Loucy (cell line): Measurements from ENCODE around the gene KPNA1.

Source experiments
- H2AFZ ChIP-seq: fragments of 200-600 bp; sonication (generic); 2 replicates; pipeline ENCODE4 v1.6.0; 2016; ENCODE audit warnings: antibody characterized with exemption, mild to moderate bottlenecking, low read length, moderate library complexity
- H3F3A ChIP-seq: fragments of 200-600 bp; 2 replicates; pipeline ENCODE4 v1.6.0; 2016; ENCODE audit warnings: antibody characterized with exemption, low read depth, mild to moderate bottlenecking
- H3K27me3 ChIP-seq: fragments of 200-600 bp; sonication (generic); 2 replicates; pipeline ENCODE4 v1.6.1; 2014; ENCODE audit warnings: low read length, mild to moderate bottlenecking; ENCODE audit not compliant: insufficient read depth, poor library complexity, severe bottlenecking
- H3K36me3 ChIP-seq: fragments of 200-600 bp; sonication (generic); 2 replicates; pipeline ENCODE4 v1.6.1; 2016; ENCODE audit warnings: low read length; ENCODE audit not compliant: insufficient read depth
- H3K4me1 ChIP-seq: fragments of 200-600 bp; sonication (generic); 2 replicates; pipeline ENCODE4 v1.5.1; 2014; ENCODE audit warnings: low read length, mild to moderate bottlenecking; ENCODE audit not compliant: insufficient read depth, poor library complexity, severe bottlenecking
- H3K4me2 ChIP-seq: fragments of 200-600 bp; sonication (generic); 2 replicates; pipeline ENCODE4 v1.6.0; 2014; ENCODE audit warnings: antibody characterized with exemption, low read length, low read depth, mild to moderate bottlenecking; ENCODE audit not compliant: poor library complexity, severe bottlenecking
- H3K4me3 ChIP-seq: fragments of 200-600 bp; sonication (generic); 2 replicates; pipeline ENCODE4 v1.5.1; 2014; ENCODE audit warnings: low read length, mild to moderate bottlenecking, mixed read lengths; ENCODE audit not compliant: poor library complexity, severe bottlenecking
- H3K79me2 ChIP-seq: fragments of 200-600 bp; sonication (generic); 2 replicates; pipeline ENCODE4 v1.6.1; 2014; ENCODE audit warnings: low read length; ENCODE audit not compliant: insufficient read depth
- H3K9ac ChIP-seq: fragments of 200-600 bp; sonication (generic); 2 replicates; pipeline ENCODE4 v1.6.0; 2014; ENCODE audit warnings: mild to moderate bottlenecking, low read depth, low read length, moderate library complexity; ENCODE audit not compliant: poor library complexity, severe bottlenecking
- H3K9me2 ChIP-seq: fragments of 200-600 bp; sonication (generic); replicated peaks from 2 replicates; pipeline ENCODE4 v1.6.1; 2016; ENCODE audit warnings: low read depth, low read length, mixed read lengths
- H3K9me3 ChIP-seq: fragments of 200-600 bp; sonication (generic); 2 replicates; pipeline ENCODE4 v1.6.1; 2014; ENCODE audit warnings: mild to moderate bottlenecking, antibody characterized with exemption, low read length, low read depth; ENCODE audit not compliant: insufficient read depth
- H4K20me1 ChIP-seq: fragments of 200-600 bp; sonication (generic); 2 replicates; pipeline ENCODE4 v1.6.0; 2014; ENCODE audit warnings: antibody characterized with exemption, low read length, mild to moderate bottlenecking; ENCODE audit not compliant: insufficient read depth, poor library complexity, severe bottlenecking
- CTCF ChIP-seq: fragments of 200-600 bp; sonication (generic); conservative IDR thresholded peaks from 2 replicates; pipeline ENCODE4 v1.5.1; 2014; ENCODE audit warnings: mild to moderate bottlenecking, antibody characterized with exemption, low read length
- EZH2phosphoT487 ChIP-seq: fragments of 200-600 bp; IDR thresholded peaks from 2 replicates; pipeline ENCODE4 v1.6.1; 2018; ENCODE audit warnings: antibody characterized with exemption, mild to moderate bottlenecking, moderate library complexity, borderline replicate concordance

The KPNA1 gene

GRCh38 chr3:122488262-122488973, 26.3 kb downstream of the KPNA1 start:
- H2AFZ ChIP-seq, result no peak overlapping the region
- no peak overlapping the region for H3K4me2 ChIP-seq
- H3K9ac ChIP-seq, result no peak overlapping the region
- H3K9me3 ChIP-seq, result no peaks in the 10 kb centered on the region
- peaks cover 61% of the 10 kb centered on the region for H3K79me2 ChIP-seq
- H3K4me3 ChIP-seq, result no peak overlapping the region
- H3K36me3 ChIP-seq, result peaks cover 42% of the 10 kb centered on the region
- H3F3A ChIP-seq, result no peaks in the 10 kb centered on the region
- no peak for TF ChIP-seq CTCF
- no peak for TF ChIP-seq EZH2phosphoT487
- peaks cover 7% of the 10 kb centered on the region for H3K4me1 ChIP-seq
- no peaks in the 10 kb centered on the region for H3K9me2 ChIP-seq
- no peaks in the 10 kb centered on the region for H3K27me3 ChIP-seq
- H4K20me1 ChIP-seq, result peaks cover 34% of the 10 kb centered on the region

GRCh38 chr3:122484985-122485384, 29.8 kb downstream of the KPNA1 start:
- Histone ChIP-seq H3K9me2 (no peaks in the 10 kb centered on the region), H3K4me1 (no peaks in the 10 kb centered on the region), H3K79me2 (peaks cover 74% of the 10 kb centered on the region), H3K27me3 (no peaks in the 10 kb centered on the region), H3F3A (no peaks in the 10 kb centered on the region), H2AFZ (no peak overlapping the region), H3K4me3 (no peak overlapping the region), H3K9me3 (no peaks in the 10 kb centered on the region), H3K9ac (no peak overlapping the region), H4K20me1 (peaks cover 58% of the 10 kb centered on the region), H3K4me2 (no peak overlapping the region), H3K36me3 (peaks cover 17% of the 10 kb centered on the region; the same call in 1 of the 2 replicates)
- no peak for TF ChIP-seq EZH2phosphoT487
- TF ChIP-seq CTCF, result no peak

- Histone ChIP-seq H3F3A (no peaks in the 10 kb centered on the region), H2AFZ (no peak overlapping the region), H4K20me1 (peaks cover 54% of the 10 kb centered on the region), H3K36me3 (peaks cover 8% of the 10 kb centered on the region; the same call in 1 of the 2 replicates), H3K27me3 (no peaks in the 10 kb centered on the region), H3K9me2 (no peaks in the 10 kb centered on the region), H3K79me2 (peaks cover 83% of the 10 kb centered on the region), H3K9me3 (no peaks in the 10 kb centered on the region), H3K4me2 (no peak overlapping the region), H3K4me3 (no peak overlapping the region), H3K9ac (no peak overlapping the region), H3K4me1 (no peaks in the 10 kb centered on the region)
- TF ChIP-seq EZH2phosphoT487, result no peak
- no peak for TF ChIP-seq CTCF
Observed at GRCh38 chr3:122481390-122481789, 33.3 kb downstream of the KPNA1 start.
